ENCODE results near the gene CTNNA1.

GRCh38 chr5:138926688-138927448 lies 173.6 kb downstream of the CTNNA1 start:
- TF ChIP-seq HDAC2 (IDR thresholded peaks at IDR 0.05): no peak
- TF ChIP-seq ZNF239 (CRISPR knock-in tag; IDR thresholded peaks at IDR 0.05): no peak
- no peak for TF ChIP-seq TCF7L2 (IDR thresholded peaks at IDR 0.05; ENCODE audit: low read depth, low read length)
- TF ChIP-seq ETV6 (IDR thresholded peaks at IDR 0.05; ENCODE audit: borderline replicate concordance in 1 of 2, low read depth in 2 of 2, low read length in 1 of 2): no peak
- no peak for TF ChIP-seq ETV6 (CRISPR knock-in tag; IDR thresholded peaks at IDR 0.05; ENCODE audit: borderline replicate concordance)

Data from K562 (cell line).